Stomach (tissue), 4 donors: Measurements from ENCODE around the gene FXR2.

Source experiments
- EP300 ChIP-seq: sonication (generic); formaldehyde crosslinking; IDR thresholded peaks from one replicate; pipeline ENCODE4 v1.6.1; 2017; ENCODE audit warnings: antibody characterized with exemption
- POLR2A ChIP-seq, 4 donors: fragments of 450-650 bp; IDR thresholded peaks; one replicate each; pipeline ENCODE4 v1.6.1; 2016; ENCODE audit warnings: antibody characterized with exemption in 4 of 4, control low read depth in 2 of 4, mild to moderate bottlenecking in 1 of 4, moderate library complexity in 1 of 4

DNA sequence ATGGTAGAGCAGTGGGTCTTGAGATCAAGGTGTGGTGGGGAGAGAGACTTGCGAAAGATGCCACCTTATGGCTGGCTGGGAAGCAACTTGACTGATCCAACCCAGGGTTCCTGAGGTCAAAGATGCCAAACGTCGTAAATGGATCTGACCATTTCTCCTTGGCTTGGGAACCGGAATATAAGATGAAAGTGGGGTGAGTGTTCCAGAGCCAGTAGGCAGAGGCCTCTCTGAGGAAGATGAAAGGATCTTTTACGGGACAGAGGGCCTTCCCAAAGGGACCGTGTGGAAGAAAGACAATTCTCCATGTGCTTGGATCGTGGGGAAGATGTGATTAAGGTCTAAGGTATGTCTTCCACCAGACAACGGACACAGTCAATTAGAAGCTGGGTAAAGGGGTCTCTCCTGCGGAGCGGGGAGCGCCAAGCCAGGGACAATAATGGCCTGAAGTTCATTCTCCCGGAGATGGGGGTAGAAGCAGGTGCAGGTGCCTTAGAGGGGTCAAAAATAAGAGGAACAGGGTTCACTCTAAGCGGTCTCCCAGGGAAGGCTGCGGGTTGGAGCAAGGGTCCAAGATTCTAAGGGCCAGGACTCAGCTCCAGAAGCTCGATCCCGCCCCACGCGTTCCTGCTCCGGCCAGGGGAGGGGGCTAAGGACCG, 800 bp downstream of the FXR2 start:
- TF ChIP-seq POLR2A (IDR thresholded peaks at IDR 0.05) (no peak), EP300 (no peak)
